HG03066 (cell line): ENCODE results near the gene KCNK4.

Source experiments
- ATAC-seq: cut with Tn5 transposase; IDR thresholded peaks from one replicate; pipeline ENCODE4 v1.9.1; 2021; ENCODE audit warnings: low read depth; ENCODE audit not compliant: unreplicated experiment

Gene KCNK4

GRCh38 chr11:64268025-64268892 lies 22.8 kb upstream of the KCNK4 start:
- no peak for ATAC-seq

- ATAC-seq, result peak; percentile 24
These were observed 22.1 kb upstream of the KCNK4 start for GRCh38 chr11:64268893-64269539.

GRCh38 chr11:64269540-64270220 lies 21.4 kb upstream of the KCNK4 start:
- peak; percentile 68 for ATAC-seq

DNA sequence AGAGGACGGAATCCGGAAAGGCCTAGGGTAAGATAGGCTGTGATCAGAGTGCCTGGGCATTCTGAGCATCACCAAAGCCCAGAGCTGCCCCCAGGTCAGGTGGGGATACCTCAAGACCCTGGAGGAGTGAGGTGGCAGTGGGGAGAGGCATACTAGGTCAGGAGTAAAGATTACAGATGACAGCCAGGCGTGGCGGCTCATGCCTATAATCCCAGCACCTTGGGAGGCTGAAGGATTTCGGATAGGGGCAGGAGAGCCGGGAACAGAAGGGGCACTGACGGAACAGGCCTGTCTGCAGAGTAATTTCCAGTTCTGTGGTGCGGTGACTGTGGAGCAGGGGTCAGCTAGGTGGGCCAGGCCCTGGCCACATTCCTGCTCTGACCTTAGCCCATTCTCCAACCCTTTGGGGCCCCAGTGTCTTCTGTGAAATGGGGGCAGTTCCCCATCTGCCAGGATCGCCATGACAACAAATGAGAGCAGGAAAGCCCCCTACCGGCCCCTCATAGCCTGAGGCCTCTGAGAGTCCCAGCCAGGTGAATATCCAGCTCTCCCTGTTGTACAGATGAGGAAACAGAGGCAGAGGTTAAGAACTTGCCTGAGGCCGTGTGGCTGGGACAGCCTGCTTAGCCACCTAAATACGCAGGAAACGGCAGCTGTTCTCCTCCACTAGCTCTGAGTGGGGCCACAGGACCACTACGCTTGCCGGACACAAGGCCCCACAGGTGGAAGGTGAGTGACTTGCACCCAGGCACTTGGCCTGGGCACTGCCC lies 15.9 kb upstream of the KCNK4 start:
- no peak for ATAC-seq

DNA sequence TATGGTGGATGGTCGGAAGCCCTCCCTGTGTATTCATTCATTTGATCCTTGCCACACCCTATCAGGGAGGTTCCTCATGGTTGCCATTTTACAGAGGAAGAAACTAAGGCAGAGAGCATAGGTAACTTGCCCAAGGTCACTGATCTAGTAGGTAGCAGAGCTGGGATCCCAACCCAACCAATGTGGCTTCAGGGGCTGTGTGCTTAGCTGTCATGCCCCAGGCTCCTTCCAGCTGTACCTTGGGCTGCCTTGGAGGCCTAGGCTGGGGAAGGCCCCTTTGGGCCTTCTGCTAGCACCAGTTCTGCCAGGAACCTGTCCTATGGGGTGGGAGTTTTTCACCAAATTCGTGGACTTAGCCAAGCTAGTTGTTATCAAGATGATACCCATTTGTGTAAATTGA lies 15.3 kb upstream of the KCNK4 start:
- ATAC-seq, result no peak

DNA sequence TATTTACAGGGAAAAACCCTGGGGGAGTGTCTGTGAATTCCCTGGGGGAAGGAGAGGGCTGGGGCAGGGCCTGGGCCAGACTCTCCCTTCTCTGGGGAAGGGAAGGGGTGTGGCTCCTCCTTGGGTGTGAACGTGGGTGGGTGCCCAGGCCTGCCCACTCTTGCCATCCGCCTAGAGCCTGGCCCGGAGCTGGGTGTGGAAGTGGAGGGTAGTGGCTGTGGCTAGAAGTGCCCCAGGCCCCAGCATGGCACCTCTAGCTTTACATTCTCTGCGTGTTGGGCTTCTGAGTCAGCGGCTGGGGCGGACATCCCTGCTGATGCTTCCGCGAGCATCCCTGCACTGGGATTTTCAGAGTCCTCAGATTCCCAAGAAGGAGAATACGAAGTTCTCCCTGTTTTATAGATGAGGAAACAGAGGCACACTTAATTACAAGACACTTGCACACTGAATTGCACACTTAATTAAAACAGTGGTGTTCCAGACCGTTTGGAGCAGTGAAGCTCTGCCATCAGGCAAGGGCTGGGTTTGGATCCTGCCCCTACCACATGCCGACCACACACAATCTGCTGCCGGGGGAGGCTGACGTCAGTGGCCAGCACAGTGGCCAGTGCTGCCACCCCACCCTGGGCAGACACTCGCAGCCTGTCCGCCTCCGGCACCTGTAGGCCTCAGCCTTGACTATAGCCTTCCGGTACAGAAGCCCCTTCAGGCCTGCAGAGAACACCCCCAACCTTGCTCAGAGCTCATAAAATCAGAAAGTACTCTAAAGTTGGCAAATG lies 14.3 kb upstream of the KCNK4 start:
- ATAC-seq, result no peak

DNA sequence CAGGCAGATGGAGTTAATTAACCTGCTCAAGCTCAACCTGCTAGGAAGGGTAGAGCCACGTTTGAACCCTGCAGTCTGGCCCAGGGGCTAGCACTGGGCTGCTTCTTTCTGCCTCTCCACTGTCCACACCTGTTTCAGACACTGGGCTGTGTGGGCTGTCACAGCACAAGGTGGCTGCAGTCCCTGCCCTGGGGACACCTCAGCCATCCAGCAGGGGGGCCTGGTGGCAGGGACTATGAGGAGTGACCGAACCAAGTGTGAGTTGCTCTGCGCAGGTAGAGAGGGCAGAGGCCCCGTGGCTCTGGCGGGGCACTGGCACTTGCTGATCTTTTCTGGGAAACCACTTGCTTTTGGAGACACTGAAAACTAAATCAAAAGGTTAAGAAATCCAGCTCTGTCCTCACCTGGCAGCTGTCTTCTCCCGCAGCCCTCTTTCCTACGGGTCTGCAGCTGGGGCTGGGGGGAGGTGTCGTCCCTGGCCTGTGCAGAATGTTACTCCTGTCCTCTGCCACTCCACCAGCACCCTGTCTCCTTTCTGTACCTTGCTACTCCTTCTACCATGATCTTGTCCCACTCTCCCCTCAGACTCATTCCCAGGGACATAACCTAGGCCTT lies 12.4 kb upstream of the KCNK4 start:
- ATAC-seq, result no peak

DNA sequence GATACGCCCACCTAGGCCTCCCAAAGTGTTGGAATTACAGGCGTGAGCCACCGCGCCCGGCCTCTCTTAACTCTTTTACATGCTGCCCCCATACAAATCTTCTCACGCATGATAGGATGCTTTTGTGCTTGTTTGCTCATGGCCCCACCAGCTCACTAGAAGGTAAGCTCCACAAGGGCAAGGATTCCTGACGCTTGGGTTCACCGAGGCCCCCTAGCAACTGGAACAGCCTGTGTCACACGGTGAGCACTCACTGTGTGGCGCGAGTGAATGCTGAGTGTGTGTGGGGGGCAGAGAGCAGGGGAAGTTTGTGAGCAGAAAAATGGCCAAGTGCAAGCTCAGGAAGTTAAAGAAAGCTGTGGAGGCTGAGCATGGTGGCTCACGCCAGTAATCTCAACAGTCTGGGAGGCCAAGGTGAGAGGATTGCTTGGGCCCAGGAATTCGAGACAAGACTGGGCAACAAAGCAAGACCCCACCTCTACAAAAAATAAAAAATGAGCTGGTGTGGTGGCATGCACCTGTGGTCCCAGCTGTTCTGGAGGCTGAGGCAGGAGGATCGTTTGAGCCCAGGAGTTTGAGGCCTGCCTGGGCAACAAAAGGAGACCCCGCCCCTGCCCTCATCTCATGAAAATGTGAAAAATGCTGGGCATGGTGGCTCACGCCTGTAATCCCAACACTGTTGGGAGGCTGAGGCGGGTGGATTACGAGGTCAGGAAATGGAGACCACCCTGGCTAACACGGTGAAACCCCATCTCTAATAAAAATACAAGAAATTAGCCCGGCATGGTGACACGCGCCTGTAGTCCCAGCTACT lies 8.9 kb upstream of the KCNK4 start:
- ATAC-seq, result no peak

DNA sequence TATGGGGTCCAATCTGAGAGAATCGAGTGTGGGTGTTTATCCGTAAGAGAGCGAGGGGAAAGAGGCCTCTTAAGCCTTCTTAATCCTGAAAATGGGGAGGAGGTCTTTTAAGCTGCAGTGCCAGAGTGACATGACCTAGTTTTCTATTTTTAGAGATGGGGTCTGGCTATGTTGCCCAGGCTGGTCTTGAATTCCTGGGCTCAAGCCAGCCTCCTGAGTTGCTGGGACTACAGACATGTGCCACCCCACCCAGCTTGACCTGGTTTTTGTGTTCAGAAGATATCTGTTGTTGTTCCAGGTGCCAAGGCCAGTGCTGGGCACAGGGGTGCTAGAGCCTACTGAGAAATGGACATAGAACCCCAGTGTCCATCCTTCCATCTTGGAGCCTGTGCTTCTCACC lies 8.0 kb upstream of the KCNK4 start:
- no peak for ATAC-seq

- peak; percentile 81 for ATAC-seq
These were observed 6.8 kb upstream of the KCNK4 start, which contains the start of gene BAD for GRCh38 chr11:64284048-64284961. TSS of gene BAD (minus strand) at chr11:64284665. CDS start at chr11:64284368, 297 bp downstream.

- peak; percentile 45 for ATAC-seq
These were observed 5.9 kb upstream of the KCNK4 start, which contains the start of gene GPR137 for GRCh38 chr11:64284962-64285884. TSS of gene GPR137 (plus strand) at chr11:64285848. CDS start at chr11:64286525, 677 bp downstream.

DNA sequence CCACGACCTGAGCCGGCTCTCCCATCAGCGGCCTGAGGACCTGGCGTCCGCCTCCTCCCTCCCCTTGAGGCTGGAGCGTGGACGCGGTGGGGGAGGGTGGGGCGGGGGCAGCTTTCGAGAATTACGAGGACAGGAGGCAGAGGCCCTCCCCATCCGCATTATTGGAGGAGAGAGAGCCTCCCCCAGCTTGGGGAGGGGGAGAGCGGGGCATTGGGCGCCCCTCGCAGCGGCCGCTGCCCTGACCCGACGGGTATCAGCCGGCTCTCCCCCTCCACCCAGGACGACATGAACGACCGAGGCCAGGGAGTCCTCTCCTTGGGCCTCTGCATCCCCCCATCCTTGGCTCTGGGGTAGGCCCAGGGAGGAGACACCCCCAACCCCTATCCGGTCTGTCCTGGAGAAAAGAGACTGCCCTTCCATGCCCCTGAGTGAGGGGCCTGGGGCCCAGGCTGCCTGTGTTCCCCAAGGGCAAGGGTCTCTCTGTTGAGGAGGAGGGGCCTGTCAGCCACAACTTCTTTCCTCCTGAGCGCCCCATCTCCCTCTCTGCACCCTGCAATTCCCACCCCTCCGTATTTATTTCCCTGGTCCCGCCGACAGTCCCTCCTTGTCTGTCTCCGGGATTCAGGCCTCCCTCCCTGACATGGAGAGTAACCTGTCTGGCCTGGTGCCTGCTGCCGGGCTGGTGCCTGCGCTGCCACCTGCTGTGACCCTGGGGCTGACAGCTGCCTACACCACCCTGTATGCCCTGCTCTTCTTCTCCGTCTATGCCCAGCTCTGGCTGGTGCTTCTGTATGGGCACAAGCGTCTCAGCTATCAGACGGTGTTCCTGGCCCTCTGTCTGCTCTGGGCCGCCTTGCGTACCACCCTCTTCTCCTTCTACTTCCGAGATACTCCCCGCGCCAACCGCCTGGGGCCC lies 5.0 kb upstream of the KCNK4 start:
- ATAC-seq, result no peak

GRCh38 chr11:64286801-64287159 lies 4.3 kb upstream of the KCNK4 start:
- ATAC-seq, result no peak

- ATAC-seq, result no peak
These were observed 3.3 kb upstream of the KCNK4 start for GRCh38 chr11:64287676-64288352.

DNA sequence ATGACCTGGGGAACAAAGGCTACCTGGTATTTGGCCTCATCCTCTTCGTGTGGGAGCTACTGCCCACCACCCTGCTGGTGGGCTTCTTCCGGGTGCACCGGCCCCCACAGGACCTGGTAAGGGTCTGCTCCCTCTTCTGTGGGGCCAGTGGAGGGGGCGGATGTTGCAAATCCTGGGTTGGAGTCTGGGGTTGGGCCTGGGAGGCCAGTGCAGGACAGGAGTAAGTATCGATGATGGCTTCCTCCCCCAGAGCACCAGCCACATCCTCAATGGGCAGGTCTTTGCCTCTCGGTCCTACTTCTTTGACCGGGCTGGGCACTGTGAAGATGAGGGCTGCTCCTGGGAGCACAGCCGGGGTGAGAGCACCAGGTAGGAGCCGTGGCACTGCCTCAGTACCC lies 2.8 kb upstream of the KCNK4 start:
- ATAC-seq, result no peak
